Measurements from ENCODE around the gene THOC7.

Gene THOC7

GRCh38 chr3:63832395-63832794, 31.2 kb downstream of the THOC7 start:
- DNase-seq: no peak

GRCh38 chr3:63830526-63830925, 33.1 kb downstream of the THOC7 start:
- no peak for DNase-seq

GRCh38 chr3:63824309-63824708, 39.3 kb downstream of the THOC7 start:
- DNase-seq: no peak

GRCh38 chr3:63819151-63819398, 44.5 kb downstream of the THOC7 start, which contains the start of gene C3orf49:
C3orf49 (plus strand) TSS chr3:63819299; CDS start chr3:63819472, 173 bp downstream.
- no peak for DNase-seq

- peak; percentile 9 to 44 (median 30) for DNase-seq
These were observed 45.1 kb downstream of the THOC7 start for GRCh38 chr3:63818282-63819150.

- no peak for DNase-seq
These were observed 46.4 kb downstream of the THOC7 start for GRCh38 chr3:63817225-63817624.

GRCh38 chr3:63814237-63814636, 49.4 kb downstream of the THOC7 start:
- no peak for DNase-seq

- DNase-seq: no peak
These were observed 54.0 kb downstream of the THOC7 start for GRCh38 chr3:63809607-63810006.

- no peak for DNase-seq
These were observed 55.0 kb downstream of the THOC7 start for GRCh38 chr3:63808633-63809032.

- DNase-seq: no peak
These were observed 55.5 kb downstream of the THOC7 start for GRCh38 chr3:63807961-63808565.

GRCh38 chr3:63803911-63804310, 59.7 kb downstream of the THOC7 start:
- DNase-seq: no peak

- DNase-seq: no peak
These were observed 63.5 kb downstream of the THOC7 start for GRCh38 chr3:63800097-63800496.

- DNase-seq: no peak
These were observed 64.7 kb downstream of the THOC7 start for GRCh38 chr3:63798949-63799348.

- no peak for DNase-seq
These were observed 65.1 kb downstream of the THOC7 start for GRCh38 chr3:63798544-63798943.

GRCh38 chr3:63795438-63795837, 68.2 kb downstream of the THOC7 start:
- no peak for DNase-seq

GRCh38 chr3:63791974-63792373, 71.6 kb downstream of the THOC7 start:
- no peak for DNase-seq
